Inferior parietal cortex (tissue), 1 donor: ENCODE results near the gene CNTRL.
"Not testable (repeated sequence)": the region's sequence is repeated elsewhere in the genome, so short reads cannot be mapped to it uniquely, and the experiment has no call there.

Source experiments
- DNase-seq: peaks from one replicate; pipeline ENCODE4 v3.0.0-alpha.2; 2016; ENCODE audit errors: extremely low spot score

The CNTRL gene

GRCh38 chr9:121129384-121129783 lies 54.6 kb downstream of the CNTRL start:
- DNase-seq: not testable (repeated sequence)

- DNase-seq: no peak
Observed at GRCh38 chr9:121133104-121133816, 58.5 kb downstream of the CNTRL start.

- no peak for DNase-seq
Observed at GRCh38 chr9:121135642-121136041, 60.9 kb downstream of the CNTRL start.

GRCh38 chr9:121138561-121138960 lies 63.8 kb downstream of the CNTRL start:
- no peak for DNase-seq

- no peak for DNase-seq
Observed at GRCh38 chr9:121138973-121139372, 64.2 kb downstream of the CNTRL start.

- no peak for DNase-seq
Observed at GRCh38 chr9:121140162-121140561, 65.4 kb downstream of the CNTRL start.

GRCh38 chr9:121141306-121141705 lies 66.6 kb downstream of the CNTRL start:
- no peak for DNase-seq

- DNase-seq: no peak
Observed at GRCh38 chr9:121141706-121142105, 67.0 kb downstream of the CNTRL start.

- DNase-seq: no peak
Observed at GRCh38 chr9:121143771-121144170, 69.0 kb downstream of the CNTRL start.

- DNase-seq: no peak
Observed at GRCh38 chr9:121144482-121144881, 69.7 kb downstream of the CNTRL start.

- DNase-seq: no peak
Observed at GRCh38 chr9:121150188-121150587, 75.4 kb downstream of the CNTRL start.

- no peak for DNase-seq
Observed at GRCh38 chr9:121153642-121154041, 78.9 kb downstream of the CNTRL start.

- no peak for DNase-seq
Observed at GRCh38 chr9:121154782-121155181, 80.0 kb downstream of the CNTRL start.

- DNase-seq: peak; percentile 37
Observed at GRCh38 chr9:121156263-121156731, 81.5 kb downstream of the CNTRL start.

- no peak for DNase-seq
Observed at GRCh38 chr9:121157939-121158338, 83.2 kb downstream of the CNTRL start.

- DNase-seq: no peak
Observed at GRCh38 chr9:121160025-121160424, 85.3 kb downstream of the CNTRL start.

- no peak for DNase-seq
Observed at GRCh38 chr9:121168052-121168451, 93.3 kb downstream of the CNTRL start.

- no peak for DNase-seq
Observed at GRCh38 chr9:121169094-121169601, 94.4 kb downstream of the CNTRL start.

GRCh38 chr9:121171236-121171635 lies 96.5 kb downstream of the CNTRL start:
- no peak for DNase-seq

GRCh38 chr9:121172726-121173487 lies 98.2 kb downstream of the CNTRL start:
- DNase-seq: no peak

GRCh38 chr9:121173501-121173900 lies 98.7 kb downstream of the CNTRL start:
- DNase-seq: no peak

GRCh38 chr9:121178676-121179372 lies 104.1 kb downstream of the CNTRL start:
- no peak for DNase-seq
